Activated T-helper 1 cell treated with anti-CD3 and anti-CD28 coated beads, Interleukin-12 subunit alpha, Interleukin-12 subunit beta, Interleukin-2, Interleukin-4 antibody, amounts not matched to agents 30 ng/mL and 10 ng/mL and 1 ng/mL, durations not matched to agents 14 hours and 24 hours and 36 hours (primary cell): ENCODE data around the gene FCRL3. TPM values are rescaled to one million over a fixed set of nuclear protein-coding genes. Genes with fewer than 3 reads are reported as not detected.

Source experiments
- DNase-seq: peaks from one replicate; pipeline ENCODE4 v3.0.0; 2021; ENCODE audit warnings: low spot score
- H3K27ac Mint-ChIP-seq: one replicate; pipeline ENCODE4 v1.8.0; 2021; ENCODE audit warnings: mild to moderate bottlenecking, mixed read lengths
- H3K27me3 Mint-ChIP-seq: one replicate; pipeline ENCODE4 v1.8.0; 2022; ENCODE audit warnings: mild to moderate bottlenecking, moderate library complexity, mixed read lengths; ENCODE audit not compliant: insufficient read depth
- H3K36me3 Mint-ChIP-seq: one replicate; pipeline ENCODE4 v1.8.0; 2021; ENCODE audit warnings: low read depth, mixed read lengths
- H3K4me1 Mint-ChIP-seq: one replicate; pipeline ENCODE4 v1.8.0; 2021; ENCODE audit warnings: low read depth, mixed read lengths
- H3K4me3 Mint-ChIP-seq: one replicate; pipeline ENCODE4 v1.8.0; 2021; ENCODE audit warnings: mild to moderate bottlenecking, moderate library complexity, mixed read lengths
- H3K9me3 Mint-ChIP-seq: one replicate; pipeline ENCODE4 v1.8.0; 2021; ENCODE audit warnings: mixed read lengths
- intact Hi-C: fragments of 100-400 bp; cut with micrococcal nuclease; formaldehyde crosslinking; loops from one replicate; pipeline ENCODE4 v1.15.1; 2024
- total RNA-seq: library from RNA; stranded (reverse); gene quantifications from 2 replicates; pipeline ENCODE4 v1.2.3, GENCODE V29; 2022

The FCRL3 gene
- total RNA-seq, 1 donor from 2014 or later: 0.05 TPM

GRCh38 chr1:157703981-157704380, 3.4 kb upstream of the FCRL3 start:
- Mint-ChIP-seq H3K4me1 (no peaks in the 10 kb centered on the region), H3K4me3 (no peak overlapping the region), H3K27me3 (peaks cover 5% of the 10 kb centered on the region), H3K27ac (no peak overlapping the region), H3K9me3 (no peaks in the 10 kb centered on the region), H3K36me3 (no peaks in the 10 kb centered on the region)
- intact Hi-C loops: no loop called here
- DNase-seq: no peak

- Mint-ChIP-seq H3K27ac (no peak overlapping the region), H3K36me3 (no peaks in the 10 kb centered on the region), H3K27me3 (peaks cover 5% of the 10 kb centered on the region), H3K4me3 (no peak overlapping the region), H3K9me3 (no peaks in the 10 kb centered on the region), H3K4me1 (no peaks in the 10 kb centered on the region)
- intact Hi-C loops: no loop called here
- no peak for DNase-seq
Observed at GRCh38 chr1:157702308-157702825, 1.8 kb upstream of the FCRL3 start.

GRCh38 chr1:157700305-157700704, 264 bp downstream of the FCRL3 start:
- H3K4me3 Mint-ChIP-seq: no peak overlapping the region
- peaks cover 8% of the 10 kb centered on the region for H3K27me3 Mint-ChIP-seq
- H3K27ac Mint-ChIP-seq: no peak overlapping the region
- no peaks in the 10 kb centered on the region for H3K4me1 Mint-ChIP-seq
- H3K9me3 Mint-ChIP-seq: no peaks in the 10 kb centered on the region
- no peaks in the 10 kb centered on the region for H3K36me3 Mint-ChIP-seq
- intact Hi-C loops: no loop called here
- DNase-seq: no peak

- H3K4me1 Mint-ChIP-seq: no peaks in the 10 kb centered on the region
- no peak overlapping the region for H3K27ac Mint-ChIP-seq
- intact Hi-C loops: no loop called here
- no peak overlapping the region for H3K4me3 Mint-ChIP-seq
- H3K27me3 Mint-ChIP-seq: peaks cover 8% of the 10 kb centered on the region
- no peaks in the 10 kb centered on the region for H3K36me3 Mint-ChIP-seq
- no peak for DNase-seq
- no peaks in the 10 kb centered on the region for H3K9me3 Mint-ChIP-seq
Observed at GRCh38 chr1:157697781-157698569, 2.6 kb downstream of the FCRL3 start.

- Mint-ChIP-seq H3K9me3 (no peaks in the 10 kb centered on the region), H3K27ac (no peak overlapping the region), H3K4me1 (no peaks in the 10 kb centered on the region), H3K36me3 (no peaks in the 10 kb centered on the region), H3K27me3 (peaks cover 8% of the 10 kb centered on the region), H3K4me3 (no peak overlapping the region)
- no peak for DNase-seq
- intact Hi-C loops: no loop called here
Observed at GRCh38 chr1:157696966-157697628, 3.5 kb downstream of the FCRL3 start.

- no peak overlapping the region for H3K27ac Mint-ChIP-seq
- intact Hi-C loops: no loop called here
- no peak for DNase-seq
- no peaks in the 10 kb centered on the region for H3K4me1 Mint-ChIP-seq
- no peaks in the 10 kb centered on the region for H3K9me3 Mint-ChIP-seq
- peaks cover 8% of the 10 kb centered on the region for H3K27me3 Mint-ChIP-seq
- no peaks in the 10 kb centered on the region for H3K36me3 Mint-ChIP-seq
- H3K4me3 Mint-ChIP-seq: no peak overlapping the region
Observed at GRCh38 chr1:157695417-157695816, 5.2 kb downstream of the FCRL3 start.

- no peak overlapping the region for H3K4me3 Mint-ChIP-seq
- no peak overlapping the region for H3K27ac Mint-ChIP-seq
- DNase-seq: no peak
- H3K4me1 Mint-ChIP-seq: no peaks in the 10 kb centered on the region
- no peaks in the 10 kb centered on the region for H3K36me3 Mint-ChIP-seq
- H3K9me3 Mint-ChIP-seq: no peaks in the 10 kb centered on the region
- peaks cover 3% of the 10 kb centered on the region for H3K27me3 Mint-ChIP-seq
- intact Hi-C loops: loop anchor here (1.0 kb wide), 1 partner anchor 111 kb away; no protein-coding TSS in a partner anchor
Observed at GRCh38 chr1:157691285-157691920, 9.2 kb downstream of the FCRL3 start.

GRCh38 chr1:157682710-157683437, 17.7 kb downstream of the FCRL3 start:
- intact Hi-C loops: no loop called here
- Mint-ChIP-seq H3K9me3 (no peaks in the 10 kb centered on the region), H3K27ac (no peak overlapping the region), H3K4me3 (no peak overlapping the region), H3K4me1 (no peaks in the 10 kb centered on the region), H3K36me3 (no peaks in the 10 kb centered on the region), H3K27me3 (no peaks in the 10 kb centered on the region)
- DNase-seq: no peak

GRCh38 chr1:157678721-157679120, 21.8 kb downstream of the FCRL3 start:
- H3K4me1 Mint-ChIP-seq: no peaks in the 10 kb centered on the region
- no peak overlapping the region for H3K27ac Mint-ChIP-seq
- H3K4me3 Mint-ChIP-seq: no peak overlapping the region
- H3K36me3 Mint-ChIP-seq: no peaks in the 10 kb centered on the region
- no peaks in the 10 kb centered on the region for H3K27me3 Mint-ChIP-seq
- H3K9me3 Mint-ChIP-seq: no peaks in the 10 kb centered on the region
- no peak for DNase-seq
- intact Hi-C loops: no loop called here

GRCh38 chr1:157673008-157673407, 27.6 kb downstream of the FCRL3 start:
- no peak overlapping the region for H3K4me3 Mint-ChIP-seq
- H3K4me1 Mint-ChIP-seq: no peaks in the 10 kb centered on the region
- intact Hi-C loops: no loop called here
- DNase-seq: no peak
- no peaks in the 10 kb centered on the region for H3K36me3 Mint-ChIP-seq
- no peak overlapping the region for H3K27ac Mint-ChIP-seq
- no peaks in the 10 kb centered on the region for H3K27me3 Mint-ChIP-seq
- peaks cover 7% of the 10 kb centered on the region for H3K9me3 Mint-ChIP-seq

- intact Hi-C loops: no loop called here
Observed at GRCh38 chr1:157671895-157672294, 28.7 kb downstream of the FCRL3 start.

GRCh38 chr1:157659576-157660247, 40.9 kb downstream of the FCRL3 start:
- H3K4me1 Mint-ChIP-seq: no peaks in the 10 kb centered on the region
- H3K9me3 Mint-ChIP-seq: no peaks in the 10 kb centered on the region
- intact Hi-C loops: no loop called here
- H3K27me3 Mint-ChIP-seq: peaks cover 8% of the 10 kb centered on the region
- H3K27ac Mint-ChIP-seq: no peak overlapping the region
- no peak for DNase-seq
- H3K4me3 Mint-ChIP-seq: no peak overlapping the region
- no peaks in the 10 kb centered on the region for H3K36me3 Mint-ChIP-seq

More at GRCh38 chr1:157671895-157672294, 28.7 kb downstream of the FCRL3 start:
- peaks cover 7% of the 10 kb centered on the region for H3K9me3 Mint-ChIP-seq
- H3K36me3 Mint-ChIP-seq: no peaks in the 10 kb centered on the region
- no peaks in the 10 kb centered on the region for H3K27me3 Mint-ChIP-seq
- no peaks in the 10 kb centered on the region for H3K4me1 Mint-ChIP-seq
- DNase-seq: no peak
- no peak overlapping the region for H3K4me3 Mint-ChIP-seq
- H3K27ac Mint-ChIP-seq: no peak overlapping the region
